HG03039 (cell line): ENCODE data around the gene DCXR.

ENCODE experiments used
- ATAC-seq: cut with Tn5 transposase; IDR thresholded peaks from one replicate; pipeline ENCODE4 v1.9.1; 2021; ENCODE audit warnings: mild to moderate bottlenecking, moderate library complexity; ENCODE audit not compliant: unreplicated experiment

DCXR gene

DNA sequence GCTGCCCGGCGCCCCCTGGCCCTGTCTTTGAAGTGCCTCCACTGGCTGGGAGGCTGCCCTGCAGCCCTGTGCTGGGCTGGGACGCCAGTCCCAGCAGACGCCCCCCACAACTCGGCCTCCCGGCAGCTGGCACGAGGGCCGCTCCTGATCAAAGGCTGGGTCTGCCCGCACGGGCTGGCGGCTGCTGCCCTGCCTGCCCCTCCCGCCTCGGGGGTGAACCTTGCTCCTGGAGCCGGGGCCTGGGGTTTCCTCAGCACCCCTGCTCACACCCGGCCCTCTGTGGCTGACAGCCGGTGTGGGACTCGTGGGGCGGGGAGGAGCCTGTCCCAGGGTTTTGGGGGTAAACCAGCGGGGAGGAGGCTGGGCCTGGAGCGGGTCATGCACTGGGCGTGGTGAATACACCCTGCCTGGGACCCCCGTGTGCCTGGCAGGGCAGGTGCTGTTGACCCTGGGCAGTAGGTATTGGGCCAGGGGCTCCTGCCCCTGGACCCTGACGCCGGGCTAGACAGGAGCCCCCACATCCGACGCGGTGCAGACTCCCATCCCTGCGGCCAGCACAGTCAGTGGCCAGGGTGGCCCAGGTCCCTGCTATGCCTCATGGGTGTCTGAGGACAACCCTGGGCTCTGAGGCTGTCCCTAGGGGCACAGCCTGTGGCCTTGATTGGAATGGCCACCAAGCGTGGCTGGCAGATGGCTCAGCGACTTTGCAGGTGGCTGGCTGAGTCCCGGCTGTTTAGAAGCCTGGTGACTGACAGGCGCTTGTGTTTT, 36.5 kb downstream of the DCXR start:
- no peak for ATAC-seq

DNA sequence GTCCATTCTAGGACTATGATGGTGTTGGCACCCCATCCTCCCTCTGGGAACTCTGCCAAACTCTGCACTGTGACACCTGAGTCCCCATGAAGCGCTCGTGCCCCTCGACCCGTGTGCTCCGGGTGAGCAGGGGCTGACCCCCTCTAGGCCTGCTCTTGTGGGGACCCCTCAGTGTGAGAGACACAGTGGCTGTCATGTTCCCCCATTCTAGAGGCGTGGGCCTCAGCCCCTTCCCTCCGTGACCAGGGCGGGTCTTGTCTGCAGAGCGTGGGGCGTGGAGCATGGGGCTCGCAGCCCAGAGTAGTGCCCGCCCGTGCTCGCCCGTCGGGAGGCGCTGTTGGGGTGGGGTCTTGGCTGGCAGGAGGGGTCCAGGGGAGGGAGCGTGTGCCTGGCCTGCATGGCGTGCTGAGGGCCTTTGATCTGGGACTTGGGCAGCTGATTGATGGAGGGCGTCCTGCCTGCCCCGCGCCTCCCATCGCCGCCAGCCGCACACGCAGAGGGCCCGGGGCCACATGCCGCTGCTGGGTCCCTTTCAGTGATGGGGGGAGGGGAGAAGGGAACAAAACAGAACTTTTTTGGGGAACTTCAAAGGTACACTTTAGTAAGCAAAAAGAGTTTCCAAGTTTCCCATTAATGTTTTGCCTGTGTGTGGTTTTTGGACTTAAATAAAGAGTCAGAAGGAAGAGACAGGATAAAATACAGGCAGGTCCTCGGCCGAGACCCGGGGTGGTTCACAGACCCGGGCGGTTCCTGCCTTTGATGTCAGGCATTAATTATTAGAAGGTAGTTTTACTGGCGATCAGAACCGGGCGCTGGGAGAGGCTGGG, 37.3 kb downstream of the DCXR start:
- no peak for ATAC-seq

DNA sequence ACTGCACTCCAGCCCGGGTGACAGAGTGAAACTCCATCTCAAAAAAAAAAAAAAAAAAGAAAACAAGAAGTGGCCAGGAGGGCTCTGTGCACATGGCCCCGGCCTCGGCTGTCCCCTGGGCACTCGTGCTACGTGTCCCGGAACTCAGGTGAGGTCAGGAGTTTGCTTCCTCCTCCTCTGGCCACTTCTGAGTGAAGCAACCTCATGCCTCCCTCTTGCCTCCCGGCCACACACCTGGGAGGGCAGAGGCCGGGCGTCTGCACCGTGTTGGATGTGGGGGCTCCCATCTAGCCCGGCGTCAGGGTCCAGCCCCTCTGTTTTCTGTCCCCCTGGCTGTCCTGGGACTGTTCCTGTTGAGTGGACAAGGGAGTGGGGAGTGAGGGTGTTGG, 37.9 kb downstream of the DCXR start:
- ATAC-seq: no peak

DNA sequence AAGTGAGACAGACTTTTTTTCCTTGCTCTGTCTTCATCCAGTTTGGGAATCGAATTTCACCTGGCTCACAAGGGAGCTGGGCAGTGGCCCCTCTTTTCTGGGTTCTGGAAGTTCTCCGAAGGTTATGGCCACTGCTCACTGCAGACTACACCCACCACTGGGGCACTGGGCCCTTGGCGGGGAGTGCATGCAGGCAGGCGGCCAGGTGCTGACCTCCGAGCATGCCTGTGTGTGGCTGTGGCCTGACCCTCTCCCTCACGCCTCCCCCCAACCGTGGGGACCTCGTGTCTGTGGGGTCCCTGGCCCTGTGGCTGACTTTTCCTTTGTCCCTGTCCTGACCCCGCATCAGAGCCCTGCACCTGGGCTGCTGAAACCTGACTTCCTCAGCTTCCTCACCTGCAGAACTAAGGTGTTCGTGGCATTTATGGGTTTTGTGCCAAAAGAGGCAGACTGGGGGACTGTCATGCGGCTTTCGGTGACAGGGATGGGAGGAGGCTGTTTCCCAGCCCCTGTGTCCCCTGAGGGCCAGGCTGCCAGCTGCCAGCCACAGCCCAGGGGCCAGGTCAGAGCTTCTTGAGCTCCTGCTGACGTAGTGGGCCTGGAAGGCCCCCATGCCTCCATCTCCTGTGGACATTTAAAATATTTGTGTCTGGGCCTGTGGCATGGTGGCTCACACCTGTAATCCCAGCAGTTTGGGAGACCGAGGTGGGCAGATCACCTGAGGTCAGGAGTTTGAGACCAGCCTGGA, 38.6 kb downstream of the DCXR start:
- no peak for ATAC-seq

DNA sequence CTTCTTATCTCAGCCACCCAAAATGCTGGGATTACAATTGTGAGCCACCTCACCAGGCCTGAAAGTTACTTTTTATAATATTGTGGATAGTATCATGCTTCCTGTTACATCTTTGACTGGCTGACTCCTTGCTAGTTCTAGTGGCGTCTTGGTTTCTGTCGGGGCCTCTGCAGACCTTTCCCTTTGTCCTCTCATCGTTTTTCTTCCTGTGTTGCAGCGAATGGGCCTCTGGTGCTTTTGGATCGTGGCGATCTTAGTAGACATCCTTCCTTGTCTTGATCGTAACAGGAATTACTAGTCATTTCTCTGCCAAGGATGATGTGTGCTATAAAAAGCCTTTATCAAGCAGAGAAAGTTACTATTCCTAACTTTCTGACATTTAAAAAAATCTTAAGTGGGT, 39.3 kb downstream of the DCXR start:
- ATAC-seq: no peak

DNA sequence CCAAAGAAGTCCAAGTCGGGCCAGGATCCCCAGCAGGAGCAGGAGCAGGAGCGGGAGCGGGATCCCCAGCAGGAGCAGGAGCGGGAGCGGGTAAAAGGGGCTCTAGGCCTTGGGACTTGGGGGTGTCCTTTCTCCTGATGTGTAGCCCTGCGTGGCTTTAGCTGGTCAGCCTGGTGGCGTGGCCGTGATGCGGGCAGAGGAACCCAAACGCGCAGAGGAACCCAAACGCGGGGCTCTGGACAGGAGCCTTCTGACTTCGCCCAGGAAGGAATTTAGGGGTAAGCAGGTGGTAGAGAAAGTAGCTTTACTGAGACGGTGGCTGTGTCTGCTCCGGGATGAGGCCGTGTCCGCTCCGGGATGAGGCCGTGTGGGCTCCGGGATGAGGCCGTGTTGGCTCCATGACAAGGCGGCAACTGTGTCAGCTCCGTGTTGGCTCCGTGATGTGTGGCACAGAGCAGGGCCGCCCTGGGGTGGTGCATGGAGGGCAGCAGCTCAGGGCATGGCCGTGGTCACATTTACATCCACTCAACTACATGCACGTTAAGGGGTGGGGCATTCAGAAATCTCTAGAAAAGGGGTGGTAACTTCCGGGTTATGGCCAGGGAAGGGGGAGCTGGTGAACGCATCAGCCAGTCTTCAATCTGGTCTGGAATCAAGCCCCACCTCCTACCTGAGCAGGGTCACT, 40.6 kb downstream of the DCXR start:
- no peak for ATAC-seq

DNA sequence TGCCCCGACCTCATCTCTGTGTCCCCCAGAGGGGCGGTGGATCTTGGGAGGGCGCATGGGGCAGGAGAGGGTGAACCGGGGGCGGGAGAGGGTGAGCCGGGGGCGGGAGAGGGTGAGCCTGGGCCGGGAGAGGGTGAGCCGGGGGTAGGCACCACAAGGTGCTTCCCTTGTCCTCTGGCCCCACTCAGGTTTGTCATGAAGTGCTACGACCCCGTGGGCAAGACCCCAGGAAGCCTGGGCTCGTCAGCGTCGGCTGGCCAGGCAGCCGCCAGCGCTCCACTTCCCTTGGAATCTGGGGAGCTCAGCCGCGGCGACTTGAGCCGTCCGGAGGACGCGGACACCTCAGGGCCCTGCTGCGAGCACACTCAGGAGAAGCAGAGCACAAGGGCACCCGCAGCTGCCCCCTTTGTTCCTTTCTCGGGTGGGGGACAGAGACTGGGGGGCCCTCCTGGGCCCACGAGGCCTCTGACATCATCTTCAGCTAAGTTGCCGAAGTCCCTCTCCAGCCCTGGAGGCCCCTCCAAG, 41.2 kb downstream of the DCXR start:
- ATAC-seq: no peak

DNA sequence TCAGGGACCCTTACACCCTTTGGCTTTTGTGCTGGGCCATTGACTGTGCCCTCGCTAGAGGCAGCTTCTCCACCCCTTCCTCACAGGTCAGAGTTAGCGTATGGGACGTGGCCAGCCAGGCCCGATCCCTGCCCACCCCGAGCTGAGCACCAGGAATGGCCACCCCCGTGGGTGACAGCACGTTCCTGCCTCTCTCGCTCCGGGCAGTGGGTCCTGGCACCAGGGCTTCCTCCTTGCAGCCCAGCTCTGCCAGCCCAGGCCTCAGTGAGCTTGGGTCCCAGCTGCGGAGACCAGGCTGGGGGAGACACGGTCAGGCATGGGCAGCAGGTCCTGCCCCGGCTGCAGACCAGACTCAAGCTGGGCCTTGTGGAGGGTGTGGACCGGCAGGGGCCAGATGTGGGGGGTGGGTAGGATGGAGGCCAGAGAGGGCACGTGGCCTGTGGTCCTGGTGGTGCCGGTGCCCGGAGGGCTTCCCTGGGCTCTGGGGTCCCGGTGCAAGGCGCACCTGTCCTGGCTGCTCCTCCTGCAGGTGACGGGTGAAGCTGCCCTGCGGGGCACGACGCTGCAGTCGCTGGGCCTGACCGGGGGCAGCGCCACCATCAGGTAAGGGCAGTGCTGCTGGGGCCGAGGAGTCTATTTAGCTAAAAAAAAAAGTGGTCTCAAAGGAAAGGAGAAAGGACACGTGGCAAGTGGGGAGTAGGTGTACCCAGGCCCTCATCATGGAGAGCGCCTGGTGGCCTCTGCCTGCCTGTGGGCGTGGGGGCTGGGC, 41.9 kb downstream of the DCXR start:
- ATAC-seq: no peak

DNA sequence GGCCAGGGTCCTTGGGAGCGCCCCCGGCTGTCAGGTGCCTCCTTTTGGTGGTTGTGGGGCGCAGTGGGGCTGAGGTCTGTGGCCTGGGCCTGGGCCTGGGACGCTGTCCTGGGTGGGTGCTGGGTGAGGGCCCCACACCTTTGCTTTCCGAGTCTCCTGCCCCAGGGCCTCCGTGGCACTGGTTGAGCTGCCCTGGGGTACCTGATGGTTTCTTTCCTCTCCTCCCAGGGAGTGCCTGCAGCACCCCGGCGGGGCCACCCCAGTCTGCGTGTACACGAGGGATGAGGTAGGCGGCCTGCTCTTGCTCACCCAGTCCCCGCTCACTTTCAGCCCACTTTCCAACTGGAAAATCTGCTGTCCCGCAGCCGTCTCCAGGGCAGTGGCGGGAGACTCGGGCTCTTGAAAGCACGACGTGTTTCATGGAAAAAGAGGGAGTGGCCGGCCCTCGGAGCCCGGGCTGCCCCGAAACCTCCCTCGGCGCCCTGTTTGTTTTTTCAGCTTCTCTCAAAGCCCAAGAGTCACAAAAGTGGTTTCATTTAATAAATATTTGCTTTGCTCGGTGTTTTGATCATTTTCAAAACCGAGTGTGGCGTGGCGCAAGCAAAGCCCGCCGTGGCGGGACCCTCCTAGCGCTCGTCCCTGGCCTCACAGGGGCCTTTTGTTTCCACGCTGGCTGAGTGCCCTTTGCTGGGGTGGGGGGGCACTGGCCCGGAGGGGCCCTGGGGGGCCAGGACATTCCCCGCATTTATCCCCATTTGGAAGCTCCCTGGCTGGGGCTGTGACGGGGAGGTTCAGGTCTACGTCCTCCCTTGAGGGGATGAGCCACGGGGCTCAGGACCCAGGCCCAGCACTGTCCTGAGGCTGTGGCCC, 42.7 kb downstream of the DCXR start:
- ATAC-seq: no peak

DNA sequence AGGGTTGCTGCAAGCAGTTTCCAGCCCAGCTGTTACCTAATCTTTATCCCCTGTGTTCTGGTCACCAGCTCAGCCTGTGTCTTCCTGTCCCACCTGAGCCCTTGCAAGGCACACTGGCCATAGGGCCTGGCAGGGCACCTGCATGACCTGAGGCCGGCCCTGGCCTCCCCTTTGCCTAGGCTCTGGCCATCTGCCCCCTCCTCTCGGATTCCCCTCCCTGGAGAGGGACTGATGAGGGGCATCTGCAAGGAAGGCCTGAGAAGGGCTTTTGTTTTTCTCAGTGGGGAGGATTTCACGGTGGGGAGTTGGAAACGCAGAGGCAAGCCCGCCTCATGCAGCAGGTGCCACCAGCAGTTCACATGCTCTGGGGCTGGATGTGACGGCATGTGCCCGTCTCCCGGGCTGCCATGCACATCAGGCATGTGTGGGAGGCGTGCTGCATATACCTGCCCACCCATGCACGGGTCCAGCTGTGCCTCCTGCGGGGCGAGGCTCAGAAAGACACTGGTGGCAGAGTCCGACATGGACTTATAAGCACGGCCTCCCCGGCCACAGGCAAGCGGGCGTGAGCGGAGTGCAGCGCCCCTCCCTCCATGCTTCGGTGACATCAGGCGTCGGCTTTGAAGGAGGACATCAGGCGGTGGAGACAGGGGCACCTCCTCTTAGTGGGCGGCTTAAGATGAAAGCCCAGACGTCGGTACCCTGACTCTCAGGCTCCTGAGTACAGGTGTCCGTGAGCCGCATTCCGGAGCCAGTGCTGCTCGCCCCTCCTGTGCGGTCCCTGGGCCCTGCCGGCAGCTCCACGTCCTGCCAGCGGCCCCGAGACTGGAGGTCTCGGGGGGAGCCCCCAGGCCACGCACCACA, 43.5 kb downstream of the DCXR start:
- ATAC-seq: no peak

DNA sequence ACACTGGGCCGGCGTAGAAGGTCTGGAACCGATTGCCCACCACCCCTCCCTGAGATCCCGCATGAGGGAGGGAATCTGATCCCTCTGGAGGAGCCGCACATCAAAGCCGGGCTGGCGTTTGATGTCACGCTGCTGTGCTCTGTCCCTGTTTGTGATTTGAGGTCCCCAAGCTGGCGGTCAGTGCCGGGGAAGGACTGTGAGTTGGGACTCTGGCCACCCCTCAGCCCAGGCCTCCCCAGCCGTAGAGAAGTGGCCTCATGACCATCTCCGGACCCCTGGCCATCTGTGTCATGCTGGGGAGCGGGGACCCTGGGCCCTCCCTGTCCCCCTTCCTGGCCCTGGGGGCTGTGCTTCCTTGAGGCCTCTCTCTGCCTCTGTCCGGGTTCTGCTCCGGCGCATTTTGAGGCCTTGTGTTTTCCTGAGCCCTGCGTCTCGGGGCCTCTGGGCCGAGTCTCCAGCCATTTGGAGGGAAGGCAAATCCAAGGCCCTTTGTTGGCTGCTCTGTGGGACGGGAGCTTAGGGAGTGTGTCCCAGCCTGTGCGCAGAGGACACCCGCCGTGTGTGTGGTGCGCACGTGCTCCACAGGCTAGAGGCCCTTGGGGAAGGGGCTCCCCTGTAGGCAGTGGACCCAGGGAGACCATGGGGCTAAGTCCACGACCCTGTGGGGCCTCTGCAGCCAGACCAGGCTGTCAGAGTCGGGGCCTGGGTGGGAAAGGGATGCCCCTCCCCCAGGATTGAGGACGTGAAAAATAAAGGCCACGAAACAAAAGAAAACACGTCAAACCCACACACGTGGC, 45.0 kb downstream of the DCXR start:
- ATAC-seq: no peak

DNA sequence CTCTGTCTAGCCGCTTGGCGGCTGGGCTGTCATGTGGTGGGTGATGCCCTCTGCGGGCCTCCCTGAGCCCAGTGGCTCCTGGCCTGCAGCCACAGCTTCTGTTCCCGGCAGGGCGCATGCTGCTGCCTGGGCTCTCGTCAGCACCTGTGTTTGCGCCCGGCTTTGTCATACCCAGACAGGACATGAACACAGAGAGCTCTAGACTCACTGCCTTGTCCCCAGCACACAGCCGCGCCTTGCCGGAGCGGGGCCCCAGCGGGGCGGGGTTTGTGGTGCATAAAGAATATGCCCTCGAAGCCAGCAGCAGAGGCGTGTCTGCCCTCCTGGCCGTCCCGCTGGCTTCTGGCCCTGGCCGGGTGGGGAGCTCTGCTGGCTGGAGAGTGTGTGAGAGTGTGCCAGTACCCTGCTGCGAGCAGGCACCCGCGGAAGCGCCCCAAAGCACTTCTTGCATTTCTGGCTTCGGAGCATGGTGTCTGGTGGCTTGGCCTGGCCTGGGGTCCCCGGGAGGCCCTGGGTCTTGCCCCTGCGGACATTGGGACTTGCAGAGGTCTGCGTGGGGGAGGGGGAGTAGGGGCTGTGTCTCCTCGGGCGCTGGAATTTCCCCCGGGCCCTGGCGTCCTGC, 45.7 kb downstream of the DCXR start:
- ATAC-seq: no peak

DNA sequence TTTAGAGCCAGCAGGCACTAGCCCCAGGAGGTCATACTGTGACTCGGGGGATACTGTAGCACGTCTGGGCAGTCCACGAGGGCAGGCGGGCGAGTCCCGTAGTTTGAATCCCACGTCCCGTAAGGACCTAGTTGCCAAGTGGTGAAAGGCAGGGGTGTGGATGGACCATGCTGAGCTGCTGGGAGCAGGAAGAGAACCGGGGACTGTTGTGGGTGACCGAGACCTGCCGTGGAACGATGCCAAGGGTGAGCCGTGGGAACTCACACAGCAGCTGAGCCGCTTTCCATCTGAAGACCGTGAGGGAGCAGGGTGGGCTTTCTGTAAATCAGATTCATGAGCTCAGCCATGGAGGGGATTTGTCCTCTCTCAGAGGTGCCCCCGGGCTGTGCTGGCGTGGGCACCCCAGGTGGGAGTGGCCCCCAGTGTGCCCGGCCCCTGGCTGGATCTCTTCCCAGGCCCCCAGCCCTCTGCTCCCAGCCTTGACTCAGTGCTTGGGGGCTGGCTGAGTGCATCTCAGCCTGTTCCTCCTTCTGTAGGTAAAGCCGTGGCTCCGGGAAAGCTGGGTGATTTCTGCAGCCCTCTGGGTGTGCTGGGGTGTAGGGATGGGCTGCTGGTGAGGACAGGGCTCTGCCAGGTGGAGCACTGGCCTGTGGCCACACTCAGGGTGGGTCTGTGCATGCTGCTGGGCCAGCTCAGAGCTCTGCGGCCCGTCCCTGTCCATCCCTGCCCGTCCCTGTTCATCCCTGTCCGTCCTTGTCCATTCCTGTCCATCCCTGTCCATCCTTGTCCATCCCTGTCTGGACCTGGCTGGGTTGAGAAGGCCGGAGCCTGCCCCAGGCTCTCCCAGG, 46.4 kb downstream of the DCXR start:
- ATAC-seq: no peak

DNA sequence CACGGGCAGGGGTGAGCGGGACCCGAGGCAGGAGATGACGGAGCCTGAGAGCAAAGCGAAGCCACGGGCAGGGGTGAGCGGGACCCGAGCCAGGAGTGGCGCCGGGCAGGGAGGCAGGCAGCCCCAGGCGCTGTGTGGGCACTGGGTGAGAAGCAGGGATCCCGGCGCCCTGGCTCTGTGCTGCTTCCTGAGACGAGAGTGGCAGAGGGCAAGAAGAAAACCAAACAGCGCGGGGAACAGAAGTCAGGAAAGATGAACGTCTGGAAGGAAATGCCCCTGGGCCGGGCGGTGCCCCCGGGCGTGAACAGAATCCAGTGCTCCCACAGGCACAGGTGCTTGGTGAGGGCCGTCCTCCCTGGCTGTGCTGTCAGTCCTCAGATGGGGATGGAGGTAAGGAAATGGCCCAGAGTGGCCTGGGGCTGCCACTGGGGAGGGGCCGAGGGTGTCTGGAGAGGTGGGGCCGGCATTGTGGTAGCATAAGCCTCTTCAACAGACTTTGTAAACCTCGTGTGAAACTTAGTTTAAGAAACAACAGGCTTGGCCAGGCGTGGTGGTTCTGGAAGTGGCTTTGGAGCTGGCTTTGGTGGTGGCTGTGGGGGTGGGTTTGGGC, 50.2 kb downstream of the DCXR start:
- no peak for ATAC-seq

DNA sequence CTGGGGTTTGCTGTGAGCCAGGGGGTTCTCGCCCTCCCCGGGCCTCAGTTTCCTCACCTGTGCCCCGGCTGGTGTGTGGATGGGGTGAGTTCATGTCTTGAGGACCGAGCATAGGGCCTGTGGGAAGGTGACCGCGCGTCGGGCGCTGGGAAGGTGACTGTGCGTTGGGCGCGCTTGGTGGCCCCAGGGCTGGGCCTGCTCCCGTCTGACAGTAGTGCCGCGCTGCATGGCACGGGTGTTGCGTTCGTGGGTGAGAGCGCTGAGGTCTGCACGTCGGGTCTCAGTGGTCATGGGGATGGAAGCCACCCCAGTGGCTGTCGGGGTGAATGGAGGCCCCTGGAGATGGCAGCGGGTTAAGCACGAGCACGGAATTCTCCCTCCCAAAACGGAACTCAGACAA, 50.9 kb downstream of the DCXR start:
- ATAC-seq: no peak
